Measurements from ENCODE around the gene AQP12A.

Gene AQP12A

GRCh38 chr2:240705204-240705791 lies 13.6 kb downstream of the AQP12A start:
- no peak for DNase-seq (ENCODE audit: low read depth in 2 of 3, low spot score in 1 of 3)

DNA sequence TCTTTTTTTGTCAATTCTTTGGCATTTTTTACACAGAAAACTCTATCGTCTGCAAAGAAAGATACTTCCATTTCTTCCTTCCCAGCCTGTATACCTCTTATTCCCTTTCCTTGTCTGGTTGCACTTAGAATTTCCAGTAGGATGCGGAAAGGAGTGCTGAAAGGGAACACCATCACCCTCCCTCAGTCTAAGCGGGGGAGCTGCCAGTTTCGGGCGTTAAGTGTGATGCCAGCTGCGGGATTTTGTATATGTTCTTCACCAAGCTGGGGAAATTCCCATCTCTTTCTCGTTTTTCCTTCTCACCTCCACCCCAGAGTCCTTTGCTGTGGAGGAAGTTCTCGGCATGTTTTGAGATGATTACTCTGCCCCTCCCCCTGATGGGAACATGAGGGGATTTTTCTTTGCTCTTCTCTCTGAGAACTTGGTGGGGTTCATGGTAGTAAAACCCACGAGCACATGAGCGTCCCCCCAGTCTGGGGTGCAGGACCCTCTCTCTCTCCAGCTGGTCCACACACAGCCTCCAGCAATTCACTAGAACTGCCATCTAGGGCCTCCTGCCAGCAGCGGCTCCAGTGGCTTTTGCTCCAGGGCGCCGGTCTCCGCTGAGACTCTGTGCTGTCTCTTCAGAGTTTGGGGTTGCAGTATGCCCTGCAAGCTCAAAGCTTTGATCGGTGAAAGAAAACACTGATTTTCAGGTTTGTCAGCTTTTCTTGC lies 15.5 kb downstream of the AQP12A start:
- DNase-seq (ENCODE audit: low read depth in 2 of 3, low spot score in 1 of 3): no peak

GRCh38 chr2:240707821-240708220 lies 16.2 kb downstream of the AQP12A start:
- DNase-seq (ENCODE audit: low read depth in 2 of 3, low spot score in 1 of 3): no peak

DNA sequence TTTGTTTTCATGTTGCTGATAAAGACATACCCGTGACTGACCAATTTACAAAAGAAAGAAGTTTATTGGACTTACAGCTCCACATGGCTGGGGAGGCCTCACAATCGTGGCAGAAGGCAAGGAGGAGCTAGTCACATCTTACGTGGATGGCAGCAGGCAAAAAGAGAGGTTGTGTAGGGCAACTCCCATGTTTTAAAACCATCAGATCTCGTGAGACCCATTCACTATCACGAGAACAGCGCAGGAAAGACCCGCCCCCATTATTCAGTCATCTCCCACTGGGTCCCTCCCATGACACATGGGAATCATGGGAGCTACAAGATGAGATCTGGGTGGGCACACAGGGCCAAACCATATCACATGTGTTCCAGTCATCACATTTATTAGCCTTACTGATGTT lies 16.8 kb downstream of the AQP12A start:
- DNase-seq (ENCODE audit: low read depth in 2 of 3, low spot score in 1 of 3): no peak

DNA sequence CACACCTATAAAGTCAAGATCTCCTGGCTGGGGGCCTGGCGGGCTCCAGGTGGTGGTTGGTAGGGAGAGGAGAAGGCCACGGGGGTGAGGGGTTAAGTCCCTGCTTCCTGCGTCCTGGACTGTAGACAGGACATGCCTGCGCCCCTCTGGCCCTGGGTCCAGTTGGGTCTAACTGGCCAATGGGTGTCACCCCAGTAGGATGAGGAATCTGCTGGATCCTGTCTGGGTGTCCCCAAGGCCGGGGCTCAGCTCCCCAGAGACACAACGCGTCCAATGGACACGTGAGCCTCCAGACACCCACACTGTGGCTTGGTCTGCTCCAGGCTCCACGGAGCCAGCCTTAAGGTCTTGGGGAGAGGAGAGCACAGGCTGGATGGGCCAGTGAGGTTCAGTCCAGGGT lies 19.6 kb downstream of the AQP12A start:
- no peak for DNase-seq (ENCODE audit: low read depth in 2 of 3, low spot score in 1 of 3)

DNA sequence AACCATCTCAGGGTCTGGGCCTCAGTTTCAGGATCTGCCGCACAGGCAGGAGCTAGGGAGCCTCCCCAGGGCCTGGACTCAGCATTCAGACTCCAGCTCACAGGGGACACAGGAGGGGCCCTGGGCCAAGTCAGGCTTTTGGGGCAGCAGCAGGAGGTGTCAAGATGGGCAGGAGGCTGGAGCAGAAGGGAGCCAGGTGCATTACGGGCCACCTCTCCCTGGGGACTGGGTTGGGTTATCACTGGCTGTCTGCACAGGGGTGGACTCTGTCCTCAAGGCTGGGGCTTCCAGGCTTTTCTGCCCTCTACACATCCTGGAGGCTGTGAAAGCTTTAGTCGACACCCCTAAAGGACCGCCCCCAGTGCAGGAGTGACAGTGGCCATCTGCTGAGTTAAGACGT lies 20.0 kb downstream of the AQP12A start:
- DNase-seq (ENCODE audit: low read depth in 2 of 3, low spot score in 1 of 3): no peak

DNA sequence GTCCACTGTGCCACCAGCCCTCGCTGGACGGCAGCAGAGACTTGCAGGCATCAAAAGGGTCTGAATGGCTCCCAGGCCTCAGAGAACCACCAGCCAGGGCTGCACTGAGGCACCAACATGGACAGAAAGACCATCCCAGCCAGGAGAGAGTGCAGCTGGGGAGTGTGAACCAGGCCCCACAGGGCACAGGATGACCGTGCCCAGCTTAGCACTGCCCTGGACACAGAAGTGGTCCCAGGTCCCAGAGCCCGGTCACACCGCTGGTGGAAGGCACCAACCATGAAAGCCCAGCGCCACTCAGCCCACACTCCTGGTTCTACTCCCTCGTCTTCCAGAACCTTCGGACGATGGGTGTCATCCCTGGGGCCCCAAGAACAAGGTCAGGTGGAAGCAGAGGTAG lies 20.5 kb downstream of the AQP12A start:
- no peak for DNase-seq (ENCODE audit: low read depth in 2 of 3, low spot score in 1 of 3)

DNA sequence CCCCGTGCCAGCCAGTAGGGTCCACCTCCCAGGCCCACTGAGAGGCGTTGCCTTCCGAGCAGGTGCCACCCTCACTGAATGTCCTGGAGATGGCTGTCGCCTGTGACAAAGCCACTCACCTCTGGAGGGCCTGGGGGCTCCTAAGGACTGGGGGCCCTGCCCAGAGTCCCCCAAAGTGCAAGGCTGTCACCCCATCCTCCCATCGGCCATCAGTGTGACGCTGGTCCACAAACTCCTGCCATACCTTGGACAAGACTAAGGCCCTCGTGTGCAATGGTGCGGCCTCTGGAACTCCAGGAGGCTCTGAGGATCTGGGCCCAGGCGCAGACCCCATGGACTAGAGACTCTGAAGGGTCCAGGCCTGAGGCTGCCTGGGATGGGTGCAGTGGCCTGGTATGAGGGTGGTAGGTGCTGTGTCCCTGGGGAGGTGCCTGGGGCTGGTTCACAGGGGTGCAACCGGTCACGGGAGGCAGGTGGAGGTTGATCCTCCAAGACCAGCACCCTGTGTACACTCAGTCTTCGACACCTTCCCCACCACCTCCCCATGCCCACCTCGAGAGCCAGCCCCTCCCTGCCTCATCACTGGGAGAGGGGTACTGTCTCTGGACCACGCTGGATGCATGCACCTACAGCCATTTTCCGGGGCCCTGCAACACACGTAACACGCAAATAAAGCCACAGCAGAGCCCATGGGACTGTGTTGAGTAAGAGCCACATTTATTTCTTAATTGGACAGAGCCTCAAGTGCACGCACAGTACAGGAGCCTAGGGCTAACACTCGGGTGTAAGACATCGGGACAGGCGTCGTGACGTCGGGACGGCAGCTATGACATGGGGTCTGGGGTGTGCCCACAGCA lies 21.6 kb downstream of the AQP12A start:
- DNase-seq (ENCODE audit: low read depth in 2 of 3, low spot score in 1 of 3): no peak

GRCh38 chr2:240713928-240714746 lies 22.5 kb downstream of the AQP12A start:
- no peak for DNase-seq (ENCODE audit: low read depth in 2 of 3, low spot score in 1 of 3)

DNA sequence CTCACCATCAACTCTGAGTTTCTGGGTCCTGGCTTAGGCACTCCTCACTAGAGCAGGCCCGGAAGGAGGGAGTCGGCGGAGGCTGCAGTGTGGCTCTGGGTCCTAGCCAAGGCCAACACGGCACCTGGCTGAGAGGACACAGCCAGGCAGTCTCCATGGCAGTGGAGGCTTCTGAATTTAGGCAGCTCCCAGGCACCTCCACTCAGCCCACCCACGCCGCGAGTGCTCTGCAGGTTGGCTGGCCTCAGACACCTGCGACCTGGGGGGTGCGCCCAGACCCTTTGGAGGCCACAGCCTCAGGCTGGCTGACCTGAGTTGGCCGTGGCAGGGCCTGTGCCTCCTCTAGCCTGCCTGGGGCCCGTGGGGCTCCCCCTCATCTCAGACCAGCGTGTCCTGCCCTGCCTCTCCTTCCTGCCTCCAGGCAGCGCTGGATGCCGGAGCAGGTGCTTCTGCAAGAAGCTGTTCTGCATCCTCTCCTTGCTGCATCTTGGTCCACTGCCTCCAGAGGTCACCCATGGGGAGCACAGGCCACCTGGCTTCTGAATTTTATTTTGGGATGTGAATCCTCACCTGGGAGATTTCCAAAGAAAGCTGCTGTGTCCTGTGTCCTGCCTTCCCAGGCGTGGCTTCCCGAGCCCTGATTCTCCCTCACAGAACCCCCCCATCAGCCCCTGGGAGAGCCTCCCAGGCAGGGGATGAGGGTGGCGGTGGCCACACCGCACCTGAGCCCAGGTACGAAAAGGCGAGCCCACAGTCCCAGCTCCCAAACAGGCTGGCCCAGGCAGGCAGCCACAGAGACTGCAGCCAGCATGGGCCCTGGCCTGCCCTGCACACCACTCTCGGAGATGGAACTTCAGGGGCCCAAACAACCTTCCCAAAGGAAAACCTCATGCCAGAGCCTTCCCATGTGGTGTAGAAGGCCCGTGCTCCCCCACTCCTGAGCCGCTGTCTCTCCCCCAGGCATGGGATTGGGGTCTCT lies 23.4 kb downstream of the AQP12A start:
- DNase-seq (ENCODE audit: low read depth in 2 of 3, low spot score in 1 of 3): no peak

DNA sequence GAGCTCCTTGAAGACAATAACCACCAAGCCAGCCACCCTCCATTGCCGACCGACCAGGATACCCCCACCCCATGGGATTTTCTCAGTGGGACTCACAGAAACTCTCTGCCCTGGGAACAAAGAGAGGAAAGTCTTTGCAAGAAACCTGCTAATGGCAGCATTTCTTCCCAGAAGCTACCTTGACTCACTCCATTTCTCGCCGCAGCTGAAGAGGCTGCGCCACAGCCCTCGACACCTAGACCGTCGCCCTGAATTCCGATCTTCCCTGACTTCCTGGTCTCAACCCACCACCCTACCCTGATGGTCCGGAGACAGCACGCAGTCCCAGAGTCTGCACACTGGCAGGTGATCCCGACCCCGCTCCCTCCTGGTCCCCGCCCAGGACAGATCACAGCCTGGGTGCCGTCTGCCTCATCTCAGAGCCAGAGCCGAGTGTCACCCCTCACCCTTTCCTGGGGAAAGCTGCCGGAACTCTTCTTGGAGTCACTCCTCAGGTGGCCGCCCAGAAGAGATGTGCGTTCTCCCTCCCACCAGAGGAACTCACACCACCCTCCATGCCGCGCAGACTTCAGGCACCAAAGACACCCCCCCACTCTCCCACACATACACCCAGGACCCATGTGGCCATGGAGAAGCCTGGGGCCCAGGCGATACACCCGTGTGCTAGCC lies 24.6 kb downstream of the AQP12A start:
- DNase-seq (ENCODE audit: low read depth in 2 of 3, low spot score in 1 of 3): no peak

- DNase-seq (ENCODE audit: low read depth in 2 of 3, low spot score in 1 of 3): no peak
Measured at GRCh38 chr2:240717181-240717641, 25.5 kb downstream of the AQP12A start.

GRCh38 chr2:240717681-240718581 lies 26.3 kb downstream of the AQP12A start:
- DNase-seq (ENCODE audit: low read depth in 2 of 3, low spot score in 1 of 3): no peak

DNA sequence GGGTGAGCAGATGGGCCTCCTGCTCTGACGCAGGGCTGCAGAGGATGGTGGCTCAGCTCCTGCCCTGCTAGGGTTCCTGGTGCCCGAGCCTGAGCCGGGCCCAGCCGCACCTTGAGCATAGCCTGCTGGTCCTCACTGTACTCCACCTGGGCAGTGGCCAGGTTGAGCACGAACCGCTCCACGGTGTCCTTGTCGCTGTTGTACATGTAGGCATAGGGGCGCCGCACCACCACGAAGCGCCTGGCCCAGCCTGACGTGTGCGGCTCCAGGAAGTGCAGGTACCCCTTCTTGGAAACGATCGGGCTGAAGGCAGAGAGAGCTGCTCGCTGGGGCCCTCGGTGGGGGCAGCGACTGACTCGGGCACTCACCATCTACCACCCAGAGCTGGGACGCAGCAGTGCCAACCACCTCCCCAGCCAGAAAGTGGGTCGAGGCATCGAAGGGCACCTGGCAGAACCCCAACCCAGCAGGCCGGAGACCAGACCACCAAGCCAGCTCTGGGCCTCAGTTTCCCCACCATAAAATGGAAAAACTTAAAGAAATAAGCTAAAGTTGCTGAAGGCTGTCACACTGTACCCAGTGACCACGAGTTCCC lies 27.3 kb downstream of the AQP12A start:
- no peak for DNase-seq (ENCODE audit: low read depth in 2 of 3, low spot score in 1 of 3)

GRCh38 chr2:240719676-240720545 lies 28.2 kb downstream of the AQP12A start:
- DNase-seq (ENCODE audit: low read depth in 2 of 3, low spot score in 1 of 3): no peak

GRCh38 chr2:240720686-240721595 lies 29.3 kb downstream of the AQP12A start:
- DNase-seq (ENCODE audit: low read depth in 2 of 3, low spot score in 1 of 3): no peak

Measured in stimulated activated CD4-positive, alpha-beta T cell treated with anti-CD3 and anti-CD28 coated beads, Interleukin-12 subunit alpha, Interleukin-12 subunit beta, amount 100 ng/mL, for 48 hours (primary cell).